Endometrial microvascular endothelial cells (primary cell): ENCODE results near the gene XYLB. TPM values are rescaled to one million over a fixed set of nuclear protein-coding genes. Genes with fewer than 3 reads are reported as not detected.
"Not testable (repeated sequence)": the region's sequence is repeated elsewhere in the genome, so short reads cannot be mapped to it uniquely, and the experiment has no call there.

Experiments used
- in situ Hi-C: cut with HindIII; loops from 2 replicates; pipeline ENCODE4 v1.10.0; 2017; ENCODE audit warnings: low sequenced_read_pairs, low pct_unique_long_range_greater_than_20kb; ENCODE audit errors: inconsistent ontology term
- total RNA-seq: library from RNA; depleted of rRNA; stranded (reverse); fragments of >200 nt; gene quantifications from one replicate; pipeline ENCODE4 v1.2.3, GENCODE V29; 2015; ENCODE audit errors: inconsistent ontology term

Gene XYLB
- total RNA-seq, 1 donor from 2014 or later: 0.84 TPM

- in situ Hi-C loops: not testable (repeated sequence)
Measured at GRCh38 chr3:38438436-38439069, 92.0 kb downstream of the XYLB start.

GRCh38 chr3:38443205-38443604 lies 96.6 kb downstream of the XYLB start:
- in situ Hi-C loops: not testable (repeated sequence)

GRCh38 chr3:38446085-38446686 lies 99.6 kb downstream of the XYLB start:
- in situ Hi-C loops: no loop called here

GRCh38 chr3:38446812-38447211 lies 100.2 kb downstream of the XYLB start:
- in situ Hi-C loops: no loop called here

GRCh38 chr3:38450853-38451252 lies 104.3 kb downstream of the XYLB start:
- in situ Hi-C loops: no loop called here

GRCh38 chr3:38453075-38453912 lies 106.7 kb downstream of the XYLB start, which contains the start of gene ACVR2B:
TSS of gene ACVR2B (plus strand) at chr3:38453890. CDS start at chr3:38454323, 433 bp downstream.
- in situ Hi-C loops: no loop called here

GRCh38 chr3:38453913-38454177 lies 107.3 kb downstream of the XYLB start:
- in situ Hi-C loops: no loop called here

GRCh38 chr3:38454178-38454883 lies 107.7 kb downstream of the XYLB start:
- in situ Hi-C loops: no loop called here

GRCh38 chr3:38454884-38455638 lies 108.5 kb downstream of the XYLB start:
- in situ Hi-C loops: no loop called here

GRCh38 chr3:38455639-38456430 lies 109.2 kb downstream of the XYLB start:
- in situ Hi-C loops: no loop called here

- in situ Hi-C loops: no loop called here
Measured at GRCh38 chr3:38457111-38458003, 110.8 kb downstream of the XYLB start.

- in situ Hi-C loops: no loop called here
Measured at GRCh38 chr3:38458796-38459498, 112.4 kb downstream of the XYLB start.

GRCh38 chr3:38459499-38460048 lies 113.0 kb downstream of the XYLB start:
- in situ Hi-C loops: no loop called here

- in situ Hi-C loops: no loop called here
Measured at GRCh38 chr3:38460377-38461270, 114.0 kb downstream of the XYLB start.
